BLaER1 (cell line): ENCODE results near the gene CFL2.
A peak's percentile ranks its signal among the peaks of the same experiment; 100 is the strongest.
"Not testable (repeated sequence)": the region's sequence is repeated elsewhere in the genome, so short reads cannot be mapped to it uniquely, and the experiment has no call there.

Experiments used
- H3K27ac ChIP-seq: shearing (Covaris generic); formaldehyde crosslinking; 2 replicates; pipeline ENCODE4 v1.8.1; 2022
- H3K27me3 ChIP-seq: shearing (Covaris generic); formaldehyde crosslinking; 2 replicates; pipeline ENCODE4 v1.8.1; 2022
- H3K36me3 ChIP-seq: shearing (Covaris generic); formaldehyde crosslinking; 2 replicates; pipeline ENCODE4 v1.8.1; 2022
- H3K4me1 ChIP-seq: shearing (Covaris generic); formaldehyde crosslinking; 2 replicates; pipeline ENCODE4 v1.8.1; 2022
- H3K4me2 ChIP-seq: shearing (Covaris generic); formaldehyde crosslinking; 2 replicates; pipeline ENCODE4 v1.8.1; 2022
- H3K4me3 ChIP-seq: shearing (Covaris generic); formaldehyde crosslinking; 2 replicates; pipeline ENCODE4 v1.8.1; 2022
- H3K9ac ChIP-seq: shearing (Covaris generic); formaldehyde crosslinking; 2 replicates; pipeline ENCODE4 v1.8.1; 2022
- H3K9me3 ChIP-seq: shearing (Covaris generic); formaldehyde crosslinking; 2 replicates; pipeline ENCODE4 v1.8.1; 2022
- H4K20me1 ChIP-seq: shearing (Covaris generic); formaldehyde crosslinking; 2 replicates; pipeline ENCODE4 v1.8.1; 2022
- Cebpa-rat ChIP-seq: shearing (Covaris generic); IDR thresholded peaks from 2 replicates; pipeline ENCODE4 v1.8.1; 2022

The CFL2 gene

GRCh38 chr14:34711796-34712712 lies 2.3 kb downstream of the CFL2 start:
- Histone ChIP-seq H3K36me3 (peaks cover 10% of the 10 kb centered on the region; the same call in 1 of the 2 replicates), H3K9me3 (no peaks in the 10 kb centered on the region), H3K4me1 (peaks cover 49% of the 10 kb centered on the region), H3K4me2 (peak overlapping the region; percentile 85), H3K27ac (no peak overlapping the region), H4K20me1 (no peaks in the 10 kb centered on the region), H3K9ac (no peak overlapping the region), H3K4me3 (no peak overlapping the region), H3K27me3 (no peaks in the 10 kb centered on the region)
- TF ChIP-seq Cebpa-rat = no peak

GRCh38 chr14:34711169-34711568 lies 3.2 kb downstream of the CFL2 start:
- Histone ChIP-seq H3K27ac (no peak overlapping the region), H3K36me3 (peaks cover 10% of the 10 kb centered on the region; the same call in 1 of the 2 replicates), H3K4me3 (no peak overlapping the region), H4K20me1 (no peaks in the 10 kb centered on the region), H3K4me2 (peak overlapping the region; percentile 54), H3K27me3 (no peaks in the 10 kb centered on the region), H3K9me3 (no peaks in the 10 kb centered on the region), H3K9ac (no peak overlapping the region), H3K4me1 (peaks cover 49% of the 10 kb centered on the region)
- TF ChIP-seq Cebpa-rat = no peak

- Histone ChIP-seq H3K36me3 (peaks cover 10% of the 10 kb centered on the region; the same call in 1 of the 2 replicates), H3K9ac (no peak overlapping the region), H3K4me2 (peak overlapping the region; percentile 54), H3K4me1 (peaks cover 49% of the 10 kb centered on the region), H3K4me3 (no peak overlapping the region), H3K27me3 (no peaks in the 10 kb centered on the region), H3K27ac (no peak overlapping the region), H4K20me1 (no peaks in the 10 kb centered on the region), H3K9me3 (no peaks in the 10 kb centered on the region)
- TF ChIP-seq Cebpa-rat = no peak
These were observed 3.6 kb downstream of the CFL2 start for GRCh38 chr14:34710744-34711143.

- H3K36me3 ChIP-seq = peaks cover 10% of the 10 kb centered on the region; the same call in 1 of the 2 replicates
- no peaks in the 10 kb centered on the region for H4K20me1 ChIP-seq
- no peak overlapping the region for H3K9ac ChIP-seq
- H3K27me3 ChIP-seq = no peaks in the 10 kb centered on the region
- H3K4me2 ChIP-seq = no peak overlapping the region
- H3K27ac ChIP-seq = no peak overlapping the region
- H3K4me3 ChIP-seq = no peak overlapping the region
- H3K4me1 ChIP-seq = peaks cover 49% of the 10 kb centered on the region
- H3K9me3 ChIP-seq = no peaks in the 10 kb centered on the region
- no peak for TF ChIP-seq Cebpa-rat
These were observed 4.4 kb downstream of the CFL2 start for GRCh38 chr14:34710006-34710405.

- no peaks in the 10 kb centered on the region for H3K9me3 ChIP-seq
- H3K4me2 ChIP-seq = no peak overlapping the region
- TF ChIP-seq Cebpa-rat = no peak
- peaks cover 41% of the 10 kb centered on the region for H3K4me1 ChIP-seq
- H3K27me3 ChIP-seq = no peaks in the 10 kb centered on the region
- no peaks in the 10 kb centered on the region for H4K20me1 ChIP-seq
- peaks cover 10% of the 10 kb centered on the region; the same call in 1 of the 2 replicates for H3K36me3 ChIP-seq
- no peak overlapping the region for H3K27ac ChIP-seq
- H3K4me3 ChIP-seq = no peak overlapping the region
- no peak overlapping the region for H3K9ac ChIP-seq
These were observed 6.7 kb downstream of the CFL2 start for GRCh38 chr14:34707722-34708121.

GRCh38 chr14:34701808-34702207 lies 12.6 kb downstream of the CFL2 start:
- H3K4me2 ChIP-seq = no peak overlapping the region
- H3K9ac ChIP-seq = no peak overlapping the region
- no peaks in the 10 kb centered on the region for H4K20me1 ChIP-seq
- no peak overlapping the region for H3K4me3 ChIP-seq
- no peaks in the 10 kb centered on the region for H3K9me3 ChIP-seq
- no peaks in the 10 kb centered on the region for H3K4me1 ChIP-seq
- H3K27me3 ChIP-seq = no peaks in the 10 kb centered on the region
- no peak for TF ChIP-seq Cebpa-rat
- H3K36me3 ChIP-seq = no peaks in the 10 kb centered on the region
- H3K27ac ChIP-seq = no peak overlapping the region

- Histone ChIP-seq H3K27me3 (no peaks in the 10 kb centered on the region), H3K4me2 (no peak overlapping the region), H3K9me3 (no peaks in the 10 kb centered on the region), H3K36me3 (no peaks in the 10 kb centered on the region), H3K27ac (no peak overlapping the region), H3K4me3 (no peak overlapping the region), H3K4me1 (no peaks in the 10 kb centered on the region), H3K9ac (no peak overlapping the region), H4K20me1 (no peaks in the 10 kb centered on the region)
- no peak for TF ChIP-seq Cebpa-rat
These were observed 13.7 kb downstream of the CFL2 start for GRCh38 chr14:34700622-34701130.

- H3K9ac ChIP-seq = no peak overlapping the region
These were observed 14.3 kb downstream of the CFL2 start for GRCh38 chr14:34699873-34700621.

GRCh38 chr14:34694216-34694615 lies 20.2 kb downstream of the CFL2 start:
- H3K4me1 ChIP-seq, H3K4me2 ChIP-seq, H3K36me3 ChIP-seq, H4K20me1 ChIP-seq, H3K27ac ChIP-seq, H3K4me3 ChIP-seq, H3K27me3 ChIP-seq, H3K9me3 ChIP-seq, H3K9ac ChIP-seq: not testable (repeated sequence)

More at GRCh38 chr14:34699873-34700621, 14.3 kb downstream of the CFL2 start:
- no peaks in the 10 kb centered on the region for H3K4me1 ChIP-seq
- no peaks in the 10 kb centered on the region for H4K20me1 ChIP-seq
- H3K27ac ChIP-seq = no peak overlapping the region
- no peak overlapping the region for H3K4me2 ChIP-seq
- H3K9me3 ChIP-seq = no peaks in the 10 kb centered on the region
- H3K36me3 ChIP-seq = no peaks in the 10 kb centered on the region
- TF ChIP-seq Cebpa-rat = no peak
- no peak overlapping the region for H3K4me3 ChIP-seq
- no peaks in the 10 kb centered on the region for H3K27me3 ChIP-seq
